ENCODE results near the gene REN.

Gene REN

DNA sequence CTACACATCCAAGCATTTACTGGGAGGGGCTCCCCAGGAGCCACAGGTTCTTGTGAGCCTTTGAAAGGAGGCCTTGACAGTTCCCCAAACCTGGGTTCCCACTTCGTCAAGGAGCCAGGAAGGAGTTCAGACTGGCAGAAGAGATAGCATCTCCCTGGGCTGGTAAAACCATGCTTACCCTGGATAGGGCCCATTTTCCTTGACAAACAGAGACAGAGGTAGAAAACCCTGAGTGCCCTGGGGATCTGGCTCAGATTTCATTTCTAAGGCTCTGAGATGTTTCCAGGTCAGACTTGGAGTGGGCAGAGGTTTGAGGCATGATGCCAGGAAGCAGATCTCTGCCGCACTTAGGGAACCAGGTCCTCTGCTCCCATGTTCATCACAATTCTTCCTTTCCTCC, 17.0 kb downstream of the REN start:
- Histone ChIP-seq H3K27ac (no peak overlapping the region), H3K27me3 (peaks cover 72% of the 10 kb centered on the region), H3K36me3 (no peaks in the 10 kb centered on the region), H3K4me3 (ENCODE audit: low read depth in 1 of 2, low read length in 1 of 2) (no peak overlapping the region), H3K4me1 (ENCODE audit: control insufficient read depth in 1 of 2, insufficient read depth in 1 of 2, low read depth in 1 of 2, low read length in 1 of 2) (peaks cover 0 to 13% of the 10 kb centered on the region in 2 experiments), H3K9me3 (no peaks in the 10 kb centered on the region)
- TF ChIP-seq, protein P1, sequence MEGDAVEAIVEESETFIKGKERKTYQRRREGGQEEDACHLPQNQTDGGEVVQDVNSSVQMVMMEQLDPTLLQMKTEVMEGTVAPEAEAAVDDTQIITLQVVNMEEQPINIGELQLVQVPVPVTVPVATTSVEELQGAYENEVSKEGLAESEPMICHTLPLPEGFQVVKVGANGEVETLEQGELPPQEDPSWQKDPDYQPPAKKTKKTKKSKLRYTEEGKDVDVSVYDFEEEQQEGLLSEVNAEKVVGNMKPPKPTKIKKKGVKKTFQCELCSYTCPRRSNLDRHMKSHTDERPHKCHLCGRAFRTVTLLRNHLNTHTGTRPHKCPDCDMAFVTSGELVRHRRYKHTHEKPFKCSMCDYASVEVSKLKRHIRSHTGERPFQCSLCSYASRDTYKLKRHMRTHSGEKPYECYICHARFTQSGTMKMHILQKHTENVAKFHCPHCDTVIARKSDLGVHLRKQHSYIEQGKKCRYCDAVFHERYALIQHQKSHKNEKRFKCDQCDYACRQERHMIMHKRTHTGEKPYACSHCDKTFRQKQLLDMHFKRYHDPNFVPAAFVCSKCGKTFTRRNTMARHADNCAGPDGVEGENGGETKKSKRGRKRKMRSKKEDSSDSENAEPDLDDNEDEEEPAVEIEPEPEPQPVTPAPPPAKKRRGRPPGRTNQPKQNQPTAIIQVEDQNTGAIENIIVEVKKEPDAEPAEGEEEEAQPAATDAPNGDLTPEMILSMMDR (IDR thresholded peaks at IDR 0.05) = no peak

GRCh38 chr1:204147406-204148383, 18.4 kb downstream of the REN start:
- TF ChIP-seq, protein P1 (IDR thresholded peaks at IDR 0.05) = no peak
- Histone ChIP-seq H3K9me3 (no peaks in the 10 kb centered on the region), H3K36me3 (no peaks in the 10 kb centered on the region), H3K27me3 (peaks cover 62% of the 10 kb centered on the region), H3K4me1 (ENCODE audit: control insufficient read depth in 1 of 2, insufficient read depth in 1 of 2, low read depth in 1 of 2, low read length in 1 of 2) (peaks cover 0 to 13% of the 10 kb centered on the region in 2 experiments), H3K4me3 (ENCODE audit: low read depth in 1 of 2, low read length in 1 of 2) (no peak overlapping the region), H3K27ac (no peak overlapping the region)

GRCh38 chr1:204146965-204147364, 19.2 kb downstream of the REN start:
- H3K27me3 ChIP-seq = peaks cover 54% of the 10 kb centered on the region
- H3K9me3 ChIP-seq = no peaks in the 10 kb centered on the region

GRCh38 chr1:204146309-204146708, 19.8 kb downstream of the REN start:
- Histone ChIP-seq H3K27me3 (peaks cover 53% of the 10 kb centered on the region), H3K4me3 (ENCODE audit: low read depth in 1 of 2, low read length in 1 of 2) (no peak overlapping the region), H3K9me3 (no peaks in the 10 kb centered on the region), H3K4me1 (ENCODE audit: control insufficient read depth in 1 of 2, insufficient read depth in 1 of 2, low read depth in 1 of 2, low read length in 1 of 2) (peaks cover 0 to 2% of the 10 kb centered on the region in 2 experiments), H3K27ac (no peak overlapping the region), H3K36me3 (no peaks in the 10 kb centered on the region)
- TF ChIP-seq, protein P1 (IDR thresholded peaks at IDR 0.05) = no peak

More at GRCh38 chr1:204146965-204147364, 19.2 kb downstream of the REN start:
- H3K27ac ChIP-seq = no peak overlapping the region
- no peak overlapping the region for H3K4me3 ChIP-seq (ENCODE audit: low read depth in 1 of 2, low read length in 1 of 2)
- peaks cover 0 to 6% of the 10 kb centered on the region in 2 experiments for H3K4me1 ChIP-seq (ENCODE audit: control insufficient read depth in 1 of 2, insufficient read depth in 1 of 2, low read depth in 1 of 2, low read length in 1 of 2)
- TF ChIP-seq, protein P1 (IDR thresholded peaks at IDR 0.05) = no peak
- H3K36me3 ChIP-seq = no peaks in the 10 kb centered on the region

DNA sequence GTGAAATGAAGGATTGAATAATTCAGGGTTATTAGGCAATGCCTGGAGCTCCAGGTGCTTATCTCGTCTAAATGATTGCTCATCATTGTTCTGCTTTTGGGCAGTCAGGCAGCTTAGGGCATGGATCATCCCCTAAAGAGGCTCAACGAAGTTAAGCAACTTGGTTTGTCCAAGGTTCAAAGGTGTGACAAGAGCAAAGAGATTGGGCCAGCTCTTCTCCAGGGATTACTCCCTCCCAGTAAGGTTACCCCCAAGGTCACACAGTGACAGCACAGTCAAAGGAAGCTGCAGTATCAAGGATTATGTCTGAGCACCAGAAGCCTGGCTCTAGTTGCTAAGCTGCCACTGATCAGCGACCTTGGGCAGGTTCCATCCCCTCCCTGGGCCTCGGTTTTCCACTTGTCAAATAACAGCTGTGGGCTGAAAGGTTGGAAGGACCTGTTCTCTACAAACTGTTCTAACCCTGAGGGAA, 21.1 kb downstream of the REN start:
- Histone ChIP-seq H3K4me3 (ENCODE audit: low read depth in 1 of 2, low read length in 1 of 2) (no peak overlapping the region), H3K9me3 (no peaks in the 10 kb centered on the region), H3K36me3 (no peaks in the 10 kb centered on the region), H3K27me3 (peaks cover 42% of the 10 kb centered on the region), H3K4me1 (ENCODE audit: control insufficient read depth in 1 of 2, insufficient read depth in 1 of 2, low read depth in 1 of 2, low read length in 1 of 2) (no peaks in the 10 kb centered on the region), H3K27ac (no peak overlapping the region)
- TF ChIP-seq, protein P1 (IDR thresholded peaks at IDR 0.05) = no peak

Measured in neutrophil (primary cell).